Neutrophil (primary cell): ENCODE results near the gene PDGFC.

Experiments used
- H3K27ac ChIP-seq: fragments of 200-600 bp; sonication (generic); 2 replicates; pipeline ENCODE4 v1.5.1; 2016; ENCODE audit warnings: mild to moderate bottlenecking, moderate library complexity
- H3K27me3 ChIP-seq: fragments of 200-600 bp; sonication (generic); 2 replicates; pipeline ENCODE4 v1.6.0; 2016; ENCODE audit warnings: mild to moderate bottlenecking
- H3K36me3 ChIP-seq: fragments of 200-600 bp; sonication (generic); 2 replicates; pipeline ENCODE4 v1.5.1; 2017
- H3K4me1 ChIP-seq, 2 experiments: fragments of 200-600 bp in 1 of 2; sonication (generic) in 1 of 2; 1 replicate in 1 of 2; 2 replicates in 1 of 2; pipeline versions ENCODE4 v1.5.1 to v1.6.1; 2013 to 2016; ENCODE audit warnings: low read depth in 1 of 2, low read length in 1 of 2, mild to moderate bottlenecking in 1 of 2, moderate library complexity in 1 of 2; ENCODE audit not compliant: control insufficient read depth in 1 of 2, insufficient read depth in 1 of 2
- H3K4me3 ChIP-seq, 2 experiments: fragments of 200-600 bp in 1 of 2; sonication (generic) in 1 of 2; 1 replicate in 1 of 2; 2 replicates in 1 of 2; pipeline ENCODE4 v1.5.1; 2013 to 2016; ENCODE audit warnings: low read depth in 1 of 2, low read length in 1 of 2, mild to moderate bottlenecking in 1 of 2, moderate library complexity in 1 of 2
- H3K9me3 ChIP-seq: fragments of 200-600 bp; sonication (generic); 2 replicates; pipeline ENCODE4 v1.5.1; 2016
- TF ChIP-seq, protein P1 (sequence below): fragments of 200-600 bp; sonication (generic); IDR thresholded peaks from 2 replicates; pipeline ENCODE4 v1.5.1; 2016; ENCODE audit warnings: antibody characterized with exemption

PDGFC gene

DNA sequence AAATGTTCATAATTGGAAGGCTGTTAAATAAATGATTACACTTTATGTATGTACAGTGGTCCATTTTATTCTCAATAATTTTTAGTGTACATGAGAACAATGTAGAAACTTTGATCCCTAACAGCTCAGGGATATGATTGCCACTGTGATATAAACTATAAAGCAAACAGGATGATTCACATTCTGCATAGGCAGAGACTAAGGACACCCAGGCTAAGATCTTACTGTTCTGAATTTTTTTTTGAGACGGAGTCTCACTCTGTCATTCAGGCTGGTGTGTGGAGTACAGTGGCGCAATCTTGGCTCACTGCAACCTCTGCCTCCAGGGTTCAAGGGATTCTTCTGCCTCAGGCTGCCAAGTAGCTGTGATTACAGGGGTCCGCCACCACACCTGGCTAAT, 186.6 kb downstream of the PDGFC start:
- no peak overlapping the region for H3K4me3 ChIP-seq
- no peaks in the 10 kb centered on the region for H3K9me3 ChIP-seq
- no peak overlapping the region for H3K27ac ChIP-seq
- TF ChIP-seq, protein P1, sequence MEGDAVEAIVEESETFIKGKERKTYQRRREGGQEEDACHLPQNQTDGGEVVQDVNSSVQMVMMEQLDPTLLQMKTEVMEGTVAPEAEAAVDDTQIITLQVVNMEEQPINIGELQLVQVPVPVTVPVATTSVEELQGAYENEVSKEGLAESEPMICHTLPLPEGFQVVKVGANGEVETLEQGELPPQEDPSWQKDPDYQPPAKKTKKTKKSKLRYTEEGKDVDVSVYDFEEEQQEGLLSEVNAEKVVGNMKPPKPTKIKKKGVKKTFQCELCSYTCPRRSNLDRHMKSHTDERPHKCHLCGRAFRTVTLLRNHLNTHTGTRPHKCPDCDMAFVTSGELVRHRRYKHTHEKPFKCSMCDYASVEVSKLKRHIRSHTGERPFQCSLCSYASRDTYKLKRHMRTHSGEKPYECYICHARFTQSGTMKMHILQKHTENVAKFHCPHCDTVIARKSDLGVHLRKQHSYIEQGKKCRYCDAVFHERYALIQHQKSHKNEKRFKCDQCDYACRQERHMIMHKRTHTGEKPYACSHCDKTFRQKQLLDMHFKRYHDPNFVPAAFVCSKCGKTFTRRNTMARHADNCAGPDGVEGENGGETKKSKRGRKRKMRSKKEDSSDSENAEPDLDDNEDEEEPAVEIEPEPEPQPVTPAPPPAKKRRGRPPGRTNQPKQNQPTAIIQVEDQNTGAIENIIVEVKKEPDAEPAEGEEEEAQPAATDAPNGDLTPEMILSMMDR: no peak
- H3K36me3 ChIP-seq: no peaks in the 10 kb centered on the region
- no peaks in the 10 kb centered on the region for H3K27me3 ChIP-seq
- H3K4me1 ChIP-seq: no peaks in the 10 kb centered on the region

DNA sequence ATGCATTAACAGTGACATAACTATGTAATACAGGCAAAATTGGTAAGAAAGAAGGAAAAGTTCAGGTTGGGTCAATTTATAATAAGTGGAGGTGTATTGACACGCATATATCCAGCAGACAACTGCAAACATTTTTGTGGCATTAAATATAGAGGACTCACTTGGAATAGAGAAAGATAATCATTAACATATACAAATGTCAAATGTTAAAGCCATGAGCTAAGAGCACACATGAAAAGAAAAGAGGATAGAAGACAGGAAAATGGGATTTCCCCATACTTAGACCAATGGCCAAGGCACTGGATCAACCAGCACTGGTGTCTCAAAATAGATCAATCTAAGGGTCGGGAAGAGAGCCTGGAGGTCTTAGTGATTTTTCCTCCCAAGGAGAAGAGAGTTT, 187.6 kb downstream of the PDGFC start:
- Histone ChIP-seq H3K36me3 (no peaks in the 10 kb centered on the region), H3K27me3 (no peaks in the 10 kb centered on the region), H3K4me3 (no peak overlapping the region), H3K4me1 (no peaks in the 10 kb centered on the region), H3K27ac (no peak overlapping the region), H3K9me3 (no peaks in the 10 kb centered on the region)
- TF ChIP-seq, protein P1: no peak

DNA sequence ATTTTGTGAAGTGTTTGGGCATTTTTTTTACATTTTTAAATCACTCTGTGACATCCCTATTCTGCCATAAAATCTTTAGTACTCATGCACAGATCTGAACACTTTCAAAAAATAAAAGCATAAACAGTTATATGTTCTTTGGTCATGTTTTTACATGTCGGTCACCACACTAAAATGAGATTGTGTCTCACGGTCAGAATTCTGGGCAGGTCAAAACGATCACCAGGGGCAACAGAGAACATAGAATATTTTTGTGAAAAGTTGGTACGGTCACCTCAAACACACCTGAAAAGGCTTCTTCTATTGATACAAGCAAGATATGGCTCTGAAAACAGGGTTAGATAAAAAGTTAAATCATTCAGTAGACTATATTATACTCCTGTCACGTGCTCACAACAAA, 189.1 kb downstream of the PDGFC start:
- Histone ChIP-seq H3K36me3 (no peaks in the 10 kb centered on the region), H3K27ac (no peak overlapping the region), H3K9me3 (no peaks in the 10 kb centered on the region), H3K4me1 (no peaks in the 10 kb centered on the region), H3K27me3 (no peaks in the 10 kb centered on the region), H3K4me3 (no peak overlapping the region)
- TF ChIP-seq, protein P1: no peak

DNA sequence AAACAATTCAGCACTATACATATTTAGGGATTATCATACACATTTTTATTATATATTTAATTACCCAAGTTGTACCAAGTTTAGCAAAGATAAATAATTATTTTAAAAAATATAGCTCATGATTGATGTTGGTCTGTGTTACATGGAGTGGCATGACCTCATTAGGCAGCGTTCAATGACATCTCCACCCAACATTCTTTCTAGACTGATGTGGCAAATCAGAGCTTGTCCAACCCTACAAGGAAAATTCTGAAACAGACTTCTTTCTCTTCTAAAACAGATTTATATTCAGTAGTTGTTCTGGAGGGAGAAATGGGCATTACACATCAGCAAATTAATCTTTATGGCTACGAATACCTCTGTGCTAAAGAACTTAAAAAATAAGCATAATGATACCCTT, 189.7 kb downstream of the PDGFC start:
- H3K27ac ChIP-seq: no peak overlapping the region
- no peaks in the 10 kb centered on the region for H3K4me1 ChIP-seq

DNA sequence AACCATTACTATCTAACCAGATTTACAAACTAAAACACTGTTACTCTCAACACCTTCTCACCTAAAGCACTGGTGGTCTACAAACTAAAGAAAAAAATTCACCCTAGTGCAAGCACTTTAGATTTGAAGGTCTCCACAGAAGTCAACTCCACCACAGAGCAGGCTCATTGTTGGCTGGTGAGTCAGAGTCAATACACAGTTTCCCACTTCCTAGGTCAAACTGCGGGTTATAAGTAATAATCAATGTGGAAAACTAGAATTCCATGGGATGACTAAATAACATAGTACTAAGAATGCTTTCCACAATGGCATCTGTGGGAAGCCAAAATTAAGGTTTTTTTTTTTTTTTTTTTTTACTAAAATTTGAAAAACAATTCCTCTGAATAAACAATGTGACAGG, 191.8 kb downstream of the PDGFC start:
- TF ChIP-seq, protein P1: no peak
- Histone ChIP-seq H3K4me1 (no peaks in the 10 kb centered on the region), H3K4me3 (no peak overlapping the region), H3K27ac (no peak overlapping the region), H3K27me3 (no peaks in the 10 kb centered on the region), H3K36me3 (no peaks in the 10 kb centered on the region), H3K9me3 (no peaks in the 10 kb centered on the region)

More for the DNA sequence above, 189.7 kb downstream of the PDGFC start:
- H3K4me3 ChIP-seq: no peak overlapping the region
- H3K27me3 ChIP-seq: no peaks in the 10 kb centered on the region
- TF ChIP-seq, protein P1: no peak
- no peaks in the 10 kb centered on the region for H3K9me3 ChIP-seq
- no peaks in the 10 kb centered on the region for H3K36me3 ChIP-seq

DNA sequence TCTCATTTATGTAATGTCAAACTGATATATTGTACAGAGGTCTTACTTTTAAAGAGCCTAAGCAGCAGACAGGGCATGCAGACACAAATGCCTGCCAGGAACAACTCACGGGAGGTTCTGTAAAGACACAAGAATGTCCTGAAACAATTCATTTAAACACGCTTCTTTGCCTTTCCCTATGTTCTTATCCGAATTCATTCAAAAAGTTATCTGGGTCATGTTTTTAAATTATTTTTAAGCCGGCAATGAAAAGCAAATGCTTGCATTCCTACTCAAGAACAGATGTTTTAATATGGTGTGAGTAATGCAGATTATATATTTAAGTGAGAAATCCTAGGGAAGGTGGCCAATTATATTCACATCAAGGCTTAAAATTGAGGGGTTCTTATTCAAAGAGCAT, 192.6 kb downstream of the PDGFC start:
- Histone ChIP-seq H3K27me3 (no peaks in the 10 kb centered on the region), H3K4me3 (no peak overlapping the region), H3K36me3 (no peaks in the 10 kb centered on the region), H3K4me1 (no peaks in the 10 kb centered on the region), H3K9me3 (no peaks in the 10 kb centered on the region), H3K27ac (no peak overlapping the region)
- TF ChIP-seq, protein P1: no peak
